HG02571 (cell line): ENCODE results near the gene RSPH6A.
A peak's percentile ranks its signal among the peaks of the same experiment; 100 is the strongest.

Experiments
- ATAC-seq: cut with Tn5 transposase; IDR thresholded peaks from one replicate; pipeline ENCODE4 v1.9.1; 2021; ENCODE audit warnings: mild to moderate bottlenecking, moderate library complexity; ENCODE audit not compliant: unreplicated experiment

RSPH6A gene

GRCh38 chr19:45781214-45782161, 33.6 kb downstream of the RSPH6A start:
- no peak for ATAC-seq

GRCh38 chr19:45780448-45781213, 34.5 kb downstream of the RSPH6A start:
- ATAC-seq = no peak

- ATAC-seq = no peak
Observed at GRCh38 chr19:45780146-45780447, 35.0 kb downstream of the RSPH6A start.

- ATAC-seq = peak; percentile 68
Observed at GRCh38 chr19:45779231-45780145, 35.6 kb downstream of the RSPH6A start.

GRCh38 chr19:45778010-45778661, 37.0 kb downstream of the RSPH6A start:
- ATAC-seq = no peak

- ATAC-seq = no peak
Observed at GRCh38 chr19:45777395-45777961, 37.6 kb downstream of the RSPH6A start.

- ATAC-seq = no peak
Observed at GRCh38 chr19:45774765-45775164, 40.3 kb downstream of the RSPH6A start.

GRCh38 chr19:45773384-45773783, 41.7 kb downstream of the RSPH6A start:
- ATAC-seq = no peak

GRCh38 chr19:45772912-45773311, 42.2 kb downstream of the RSPH6A start:
- ATAC-seq = no peak

GRCh38 chr19:45772130-45772840, 42.8 kb downstream of the RSPH6A start:
- no peak for ATAC-seq

GRCh38 chr19:45771311-45771933, 43.7 kb downstream of the RSPH6A start:
- ATAC-seq = no peak

- peak; percentile 35 for ATAC-seq
Observed at GRCh38 chr19:45770192-45771101, 44.7 kb downstream of the RSPH6A start.

- ATAC-seq = no peak
Observed at GRCh38 chr19:45769821-45770191, 45.3 kb downstream of the RSPH6A start.

- peak; percentile 57 for ATAC-seq
Observed at GRCh38 chr19:45768984-45769782, 45.9 kb downstream of the RSPH6A start, which contains the start of gene SIX5. Gene SIX5, minus strand, starts transcription at chr19:45769252. Its CDS starts 408 bp downstream, at chr19:45768844.

GRCh38 chr19:45768655-45768983, 46.5 kb downstream of the RSPH6A start:
- ATAC-seq = no peak

- no peak for ATAC-seq
Observed at GRCh38 chr19:45767881-45768654, 47.0 kb downstream of the RSPH6A start.
